CD4-positive, alpha-beta T cell treated with Interleukin-4 for 1 hour (primary cell): ENCODE results near the gene ARMH2.

Experiments
- DNase-seq, 2 donors: peaks; one replicate each; pipeline ENCODE4 v3.0.0-alpha.2; 2020 to 2022

The ARMH2 gene

GRCh38 chr6:24798740-24799540 lies at the start of gene ARMH2:
ARMH2 (minus strand) TSS chr6:24798917; CDS start chr6:24798857, 60 bp downstream.
- no peak for DNase-seq

- no peak for DNase-seq
These were observed 49.7 kb upstream of the ARMH2 start for GRCh38 chr6:24848461-24848860.

- DNase-seq, result no peak
These were observed 48.7 kb upstream of the ARMH2 start for GRCh38 chr6:24847402-24847801.

GRCh38 chr6:24845578-24845977 lies 46.9 kb upstream of the ARMH2 start:
- DNase-seq, result no peak

GRCh38 chr6:24844903-24845302 lies 46.2 kb upstream of the ARMH2 start:
- DNase-seq, result no peak

GRCh38 chr6:24844061-24844460 lies 45.3 kb upstream of the ARMH2 start:
- DNase-seq, result no peak

GRCh38 chr6:24840187-24840586 lies 41.5 kb upstream of the ARMH2 start:
- DNase-seq, result no peak

GRCh38 chr6:24838994-24839393 lies 40.3 kb upstream of the ARMH2 start:
- DNase-seq, result peak in 1 of 2 donors; percentile 29

- DNase-seq, result no peak
These were observed 39.4 kb upstream of the ARMH2 start for GRCh38 chr6:24838081-24838480.

GRCh38 chr6:24836109-24836508 lies 37.4 kb upstream of the ARMH2 start:
- no peak for DNase-seq

GRCh38 chr6:24833711-24834386 lies 35.1 kb upstream of the ARMH2 start:
- no peak for DNase-seq

- no peak for DNase-seq
These were observed 34.1 kb upstream of the ARMH2 start for GRCh38 chr6:24832794-24833193.

GRCh38 chr6:24831771-24832716 lies 33.3 kb upstream of the ARMH2 start:
- no peak for DNase-seq

GRCh38 chr6:24829657-24830056 lies 30.9 kb upstream of the ARMH2 start:
- DNase-seq, result no peak

- no peak for DNase-seq
These were observed 29.3 kb upstream of the ARMH2 start for GRCh38 chr6:24827970-24828369.

- no peak for DNase-seq
These were observed 28.4 kb upstream of the ARMH2 start for GRCh38 chr6:24827162-24827561.

GRCh38 chr6:24825130-24825630 lies 26.5 kb upstream of the ARMH2 start:
- DNase-seq, result no peak

GRCh38 chr6:24824142-24824938 lies 25.6 kb upstream of the ARMH2 start:
- DNase-seq, result no peak

- DNase-seq, result no peak
These were observed 24.5 kb upstream of the ARMH2 start for GRCh38 chr6:24823185-24823584.

GRCh38 chr6:24822696-24823095 lies 24.0 kb upstream of the ARMH2 start:
- DNase-seq, result no peak

GRCh38 chr6:24821860-24822444 lies 23.2 kb upstream of the ARMH2 start:
- DNase-seq, result no peak

- no peak for DNase-seq
These were observed 19.6 kb upstream of the ARMH2 start for GRCh38 chr6:24818346-24818745.
